SK-N-SH (cell line): ENCODE results near the gene SLC7A7. TPM values are rescaled to one million over a fixed set of nuclear protein-coding genes. Genes with fewer than 3 reads are reported as not detected.

ENCODE experiments used
- CTCF ChIA-PET: fragments of 300-600, 350-600 bp; formaldehyde crosslinking; extraction: SDS; loops from one replicate; lab custom pipeline; 2021; lab: Yijun Ruan, JAX
- POLR2A ChIA-PET: fragments of 350-600 bp; sonication (Branson Sonifier 250); formaldehyde crosslinking; extraction: SDS; loops from one replicate; lab custom pipeline; 2020; ENCODE audit warnings: antibody characterized with exemption, inconsistent platforms; lab: Yijun Ruan, JAX
- DNase-seq: peaks from one replicate; pipeline ENCODE4 v3.0.0; 2012
- H2AFZ ChIP-seq: fragments of 200-600 bp; sonication (generic); 2 replicates; pipeline ENCODE4 v1.8.1; 2016; ENCODE audit warnings: antibody characterized with exemption, mild to moderate bottlenecking, low read depth
- H3F3A ChIP-seq: fragments of 200-600 bp; sonication (generic); replicated peaks from 2 replicates; pipeline ENCODE3; 2016; ENCODE audit warnings: antibody characterized with exemption, mild to moderate bottlenecking; ENCODE audit not compliant: insufficient read depth
- H3K27ac ChIP-seq, 2 experiments: fragments of 200-500 bp in 1 of 2; fragments of 200-600 bp in 1 of 2; sonication (Bioruptor generic) in 1 of 2; sonication (generic), shearing (Covaris generic) in 1 of 2; 2 replicates each; pipeline versions ENCODE4 v1.5.1 to v1.6.1; 2014 to 2016; ENCODE audit warnings: low read depth in 2 of 2, inconsistent platforms in 1 of 2, low read length in 1 of 2, mild to moderate bottlenecking in 1 of 2, mixed read lengths in 1 of 2
- H3K27me3 ChIP-seq: fragments of 200-600 bp; sonication (generic), shearing (Covaris generic); 2 replicates; pipeline ENCODE4 v1.6.1; 2016; ENCODE audit warnings: mixed run types; ENCODE audit not compliant: insufficient read depth
- H3K36me3 ChIP-seq, 2 experiments: fragments of 200-500 bp in 1 of 2; fragments of 200-600 bp in 1 of 2; sonication (Bioruptor generic) in 1 of 2; sonication (generic) in 1 of 2; replicated peaks in 1 of 2; 2 replicates each; pipeline versions ENCODE3 to v1.5.1; 2014 to 2016; ENCODE audit warnings: low read length in 1 of 2, mild to moderate bottlenecking in 1 of 2; ENCODE audit not compliant: insufficient read depth in 2 of 2, control insufficient read depth in 1 of 2
- H3K4me1 ChIP-seq, 2 experiments: fragments of 200-500 bp in 1 of 2; fragments of 200-600 bp in 1 of 2; sonication (Bioruptor generic) in 1 of 2; sonication (generic), shearing (Covaris generic) in 1 of 2; 2 replicates each; pipeline versions ENCODE4 v1.5.1 to v1.6.1; 2014 to 2016; ENCODE audit warnings: low read depth in 1 of 2, low read length in 1 of 2, mixed run types in 1 of 2; ENCODE audit not compliant: insufficient read depth in 2 of 2, control insufficient read depth in 1 of 2
- H3K4me2 ChIP-seq: fragments of 200-600 bp; sonication (generic), shearing (Covaris generic); 2 replicates; pipeline ENCODE4 v1.6.1; 2017; ENCODE audit warnings: mixed run types
- H3K4me3 ChIP-seq, 2 experiments: fragments of 200-500 bp in 1 of 2; fragments of 200-600 bp in 1 of 2; sonication (Bioruptor generic) in 1 of 2; sonication (generic), shearing (Covaris generic) in 1 of 2; 2 replicates each; pipeline versions ENCODE4 v1.5.1 to v1.8.1; 2014 to 2016; ENCODE audit warnings: low read depth in 2 of 2, inconsistent platforms in 1 of 2, low read length in 1 of 2, mild to moderate bottlenecking in 1 of 2, mixed read lengths in 1 of 2, moderate library complexity in 1 of 2
- H3K79me2 ChIP-seq: fragments of 200-600 bp; sonication (generic); 2 replicates; pipeline ENCODE4 v1.8.1; 2017; ENCODE audit warnings: mild to moderate bottlenecking; ENCODE audit not compliant: insufficient read depth
- H3K9ac ChIP-seq: fragments of 200-600 bp; sonication (generic); 2 replicates; pipeline ENCODE4 v1.6.1; 2017; ENCODE audit warnings: mixed run types
- H3K9me2 ChIP-seq: fragments of 200-600 bp; sonication (generic); 2 replicates; pipeline ENCODE4 v1.6.1; 2017; ENCODE audit warnings: mixed run types
- H3K9me3 ChIP-seq: fragments of 200-600 bp; sonication (generic); 2 replicates; pipeline ENCODE4 v1.6.1; 2017; ENCODE audit warnings: mixed run types, mild to moderate bottlenecking, moderate library complexity
- H4K20me1 ChIP-seq: fragments of 200-600 bp; sonication (generic); 2 replicates; pipeline ENCODE4 v1.6.1; 2017; ENCODE audit warnings: mild to moderate bottlenecking, mixed run types; ENCODE audit not compliant: insufficient read depth
- CHD2 ChIP-seq: fragments of 150-350 bp; IDR thresholded peaks from 2 replicates; pipeline ENCODE4 v1.6.1; 2018; ENCODE audit warnings: low read length; ENCODE audit not compliant: partially characterized antibody
- ELF1 ChIP-seq: IDR thresholded peaks from 2 replicates; pipeline ENCODE4 v1.4.0; 2012
- EZH2phosphoT487 ChIP-seq: fragments of 200-600 bp; sonication (generic); IDR thresholded peaks from 2 replicates; pipeline ENCODE4 v1.6.1; 2017; ENCODE audit warnings: low read depth, mixed run types, mild to moderate bottlenecking, antibody characterized with exemption, moderate library complexity, borderline replicate concordance
- FOSL2 ChIP-seq: IDR thresholded peaks from 2 replicates; pipeline ENCODE4 v1.4.0; 2012; ENCODE audit warnings: low read depth, mild to moderate bottlenecking, moderate library complexity, borderline replicate concordance
- FOXJ3 ChIP-seq: sonication (generic); formaldehyde crosslinking; IDR thresholded peaks from 2 replicates; pipeline ENCODE4 v1.5.1; 2020; ENCODE audit warnings: mild to moderate bottlenecking, missing genetic modification reagents
- FOXM1 ChIP-seq: IDR thresholded peaks from 2 replicates; pipeline ENCODE4 v1.4.0; 2012; ENCODE audit warnings: low read depth, mild to moderate bottlenecking
- GABPA ChIP-seq: IDR thresholded peaks from 2 replicates; pipeline ENCODE4 v1.4.0; 2012; ENCODE audit warnings: low read depth, mild to moderate bottlenecking
- JUND ChIP-seq: IDR thresholded peaks from 2 replicates; pipeline ENCODE4 v1.4.0; 2012
- MEF2A ChIP-seq: IDR thresholded peaks from 2 replicates; pipeline ENCODE4 v1.4.0; 2012; ENCODE audit warnings: low read depth, borderline replicate concordance
- NFIC ChIP-seq: IDR thresholded peaks from 2 replicates; pipeline ENCODE4 v1.4.0; 2012; ENCODE audit warnings: borderline replicate concordance
- NRF1 ChIP-seq: IDR thresholded peaks from 2 replicates; pipeline ENCODE4 v1.6.1; 2012; ENCODE audit warnings: low read depth, mild to moderate bottlenecking, low read length
- RAD21 ChIP-seq: IDR thresholded peaks from 2 replicates; pipeline ENCODE4 v1.6.1; 2012; ENCODE audit warnings: mild to moderate bottlenecking, low read length
- RCOR1 ChIP-seq: fragments of 150-350 bp; IDR thresholded peaks from 2 replicates; pipeline ENCODE4 v1.6.1; 2017; ENCODE audit warnings: antibody characterized with exemption, low read length
- SIN3A ChIP-seq: IDR thresholded peaks from 2 replicates; pipeline ENCODE4 v1.6.1; 2012; ENCODE audit warnings: low read depth, mild to moderate bottlenecking, low read length, moderate library complexity, borderline replicate concordance
- SMC3 ChIP-seq: IDR thresholded peaks from 2 replicates; pipeline ENCODE4 v1.6.1; 2012; ENCODE audit warnings: low read depth, low read length, improper control_type of control experiment
- TEAD4 ChIP-seq: IDR thresholded peaks from 2 replicates; pipeline ENCODE4 v1.4.0; 2012; ENCODE audit warnings: mild to moderate bottlenecking, borderline replicate concordance; ENCODE audit not compliant: insufficient read depth
- USF2 ChIP-seq: fragments of 150-350 bp; IDR thresholded peaks from 2 replicates; pipeline ENCODE4 v1.6.1; 2017; ENCODE audit warnings: antibody characterized with exemption, low read length, low read depth, borderline replicate concordance
- YY1 ChIP-seq: IDR thresholded peaks from 2 replicates; pipeline ENCODE4 v1.4.0; 2012; ENCODE audit warnings: low read depth, mild to moderate bottlenecking
- ZBTB33 ChIP-seq: IDR thresholded peaks from 2 replicates; pipeline ENCODE4 v1.4.0; 2012; ENCODE audit warnings: low read depth, borderline replicate concordance
- WGBS: methylation state at CpG from one replicate; pipeline ENCODE4 v1.1.6; 2017; ENCODE audit warnings: low lambda C conversion rate; 5-methylcytosine and 5-hydroxymethylcytosine counted together
- polyA plus RNA-seq, 3 experiments: library from polyadenylated mRNA; depleted of rRNA; stranded (reverse); fragments of >200 nt; gene quantifications; 2 replicates each; pipeline ENCODE4 v1.2.3, GENCODE V29; 2012
- TF ChIP-seq, protein P1 (sequence below): IDR thresholded peaks from 2 replicates; pipeline ENCODE4 v1.4.0; 2012; ENCODE audit warnings: low read depth, borderline replicate concordance
- TF ChIP-seq, protein P2 (sequence below): IDR thresholded peaks from 2 replicates; pipeline ENCODE4 v1.4.0; 2012; ENCODE audit warnings: low read depth

SLC7A7 gene
- polyA plus RNA-seq, 1 of the 3 experiments (the other 2 are of a cell fraction): 0.30 TPM

- DNase-seq: no peak
- ChIA-PET CTCF (interaction anchor here (1.4 kb wide), 1 partner anchor 197 kb away, joined by 4 read pairs; no protein-coding TSS in a partner anchor), POLR2A (interaction anchor here (1.3 kb wide), 1 partner anchor 12 kb away, joined by 4 read pairs; the partner anchor contains the start of gene OXA1L)
- Histone ChIP-seq H2AFZ (no peak overlapping the region), H3K4me3 (no peak overlapping the region), H3K9me2 (no peaks in the 10 kb centered on the region), H3K79me2 (no peaks in the 10 kb centered on the region), H3K4me1 (no peaks in the 10 kb centered on the region), H3K36me3 (no peaks in the 10 kb centered on the region), H3K9ac (no peak overlapping the region), H3K27ac (no peak overlapping the region), H3F3A (no peaks in the 10 kb centered on the region), H3K27me3 (peaks cover 5% of the 10 kb centered on the region), H3K9me3 (no peaks in the 10 kb centered on the region), H3K4me2 (0 out of 2 replicates have a peak overlapping the region, but pooled peaks have one; percentile 11), H4K20me1 (no peaks in the 10 kb centered on the region)
- 35% methylated on average over 6 of the region's 6 CpGs for WGBS
- no peak for TF ChIP-seq RCOR1
Measured at GRCh38 chr14:22753586-22753985, 61.6 kb downstream of the SLC7A7 start.

DNA sequence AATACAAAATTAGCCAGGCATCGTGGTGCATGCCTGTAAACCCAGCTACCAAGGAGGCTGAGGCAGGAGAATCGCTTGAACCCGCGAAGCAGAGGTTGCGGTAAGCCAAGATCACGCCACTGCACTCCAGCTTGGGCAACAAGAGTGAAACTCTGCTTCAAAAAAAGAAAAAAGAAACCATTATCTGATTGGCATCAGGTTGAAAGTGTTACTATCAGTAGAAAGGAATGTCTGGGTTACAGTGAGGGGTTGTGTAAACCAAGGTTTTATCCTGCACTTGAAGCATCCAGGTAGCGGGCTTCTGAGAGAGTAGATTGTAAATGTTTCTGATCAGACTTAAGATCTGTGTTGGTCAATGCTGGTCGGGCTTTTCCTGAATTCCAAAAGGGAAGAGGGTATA lies 62.8 kb downstream of the SLC7A7 start:
- Histone ChIP-seq H3K27ac (no peak overlapping the region), H3K4me3 (no peak overlapping the region), H3K4me2 (no peak overlapping the region), H3K27me3 (peaks cover 11% of the 10 kb centered on the region), H2AFZ (no peak overlapping the region), H4K20me1 (no peaks in the 10 kb centered on the region), H3K9ac (no peak overlapping the region), H3K9me2 (no peaks in the 10 kb centered on the region), H3K9me3 (no peaks in the 10 kb centered on the region), H3K4me1 (no peaks in the 10 kb centered on the region), H3F3A (no peaks in the 10 kb centered on the region), H3K36me3 (no peaks in the 10 kb centered on the region), H3K79me2 (no peaks in the 10 kb centered on the region)
- WGBS: 48% methylated on average over 8 of the region's 8 CpGs
- CTCF ChIA-PET: no interaction called here
- TF ChIP-seq NRF1 (no peak), ZBTB33 (no peak), ELF1 (no peak), SIN3A (no peak), CHD2 (no peak), RAD21 (no peak), GABPA (no peak), EZH2phosphoT487 (no peak), YY1 (no peak), FOXM1 (no peak), FOSL2 (no peak), TEAD4 (no peak), MEF2A (no peak), SMC3 (no peak), FOXJ3 (CRISPR knock-in tag) (no peak), JUND (no peak), NFIC (no peak), USF2 (no peak)
- TF ChIP-seq, protein P1, sequence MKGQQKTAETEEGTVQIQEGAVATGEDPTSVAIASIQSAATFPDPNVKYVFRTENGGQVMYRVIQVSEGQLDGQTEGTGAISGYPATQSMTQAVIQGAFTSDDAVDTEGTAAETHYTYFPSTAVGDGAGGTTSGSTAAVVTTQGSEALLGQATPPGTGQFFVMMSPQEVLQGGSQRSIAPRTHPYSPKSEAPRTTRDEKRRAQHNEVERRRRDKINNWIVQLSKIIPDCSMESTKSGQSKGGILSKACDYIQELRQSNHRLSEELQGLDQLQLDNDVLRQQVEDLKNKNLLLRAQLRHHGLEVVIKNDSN: no peak
- TF ChIP-seq, protein P2, sequence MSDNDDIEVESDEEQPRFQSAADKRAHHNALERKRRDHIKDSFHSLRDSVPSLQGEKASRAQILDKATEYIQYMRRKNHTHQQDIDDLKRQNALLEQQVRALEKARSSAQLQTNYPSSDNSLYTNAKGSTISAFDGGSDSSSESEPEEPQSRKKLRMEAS: no peak
- POLR2A ChIA-PET: interaction anchor here (1.3 kb wide), 1 partner anchor 14 kb away, joined by 4 read pairs; the partner anchor contains the start of gene OXA1L
- DNase-seq: no peak
